ENCODE data around the gene OSBPL5.
"Not testable (repeated sequence)": the region's sequence is repeated elsewhere in the genome, so short reads cannot be mapped to it uniquely, and the experiment has no call there.

The OSBPL5 gene

GRCh38 chr11:3119141-3119821, 45.8 kb downstream of the OSBPL5 start:
- no peaks in the 10 kb centered on the region for H3K4me1 Mint-ChIP-seq (ENCODE audit: low read depth)
- no peak for DNase-seq (ENCODE audit: low spot score)
- peaks cover 4% of the 10 kb centered on the region for H3K36me3 Mint-ChIP-seq (ENCODE audit: low read depth)
- no peak overlapping the region for H3K27ac Mint-ChIP-seq
- H3K4me3 Mint-ChIP-seq, result no peak overlapping the region
- H3K9me3 Mint-ChIP-seq, result peaks cover 12% of the 10 kb centered on the region
- no peaks in the 10 kb centered on the region for H3K27me3 Mint-ChIP-seq (ENCODE audit: low read depth)

DNA sequence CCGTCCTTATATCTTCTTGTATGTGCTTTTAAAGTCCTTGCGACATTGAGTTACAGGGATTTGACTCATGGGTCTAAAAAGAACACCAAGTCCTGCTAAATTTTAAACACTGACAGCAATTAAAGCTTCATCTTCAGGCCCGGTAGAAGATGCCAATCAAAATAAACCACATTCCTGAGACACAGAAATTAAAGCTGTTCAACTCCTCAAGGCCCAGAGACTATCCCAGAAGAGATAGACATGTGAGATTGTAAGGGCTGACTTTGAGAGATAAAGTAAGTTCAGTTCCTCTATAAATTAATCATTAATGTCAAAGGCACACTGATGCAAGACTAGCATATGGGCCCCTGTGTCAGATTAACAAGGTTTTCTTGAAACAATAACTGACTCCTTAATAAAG, 49.8 kb downstream of the OSBPL5 start:
- Mint-ChIP-seq H3K4me1 (ENCODE audit: low read depth) (no peaks in the 10 kb centered on the region), H3K4me3 (no peak overlapping the region), H3K36me3 (ENCODE audit: low read depth) (peaks cover 4% of the 10 kb centered on the region), H3K27me3 (ENCODE audit: low read depth) (no peaks in the 10 kb centered on the region), H3K9me3 (peaks cover 23% of the 10 kb centered on the region), H3K27ac (no peak overlapping the region)
- DNase-seq (ENCODE audit: low spot score), result no peak

DNA sequence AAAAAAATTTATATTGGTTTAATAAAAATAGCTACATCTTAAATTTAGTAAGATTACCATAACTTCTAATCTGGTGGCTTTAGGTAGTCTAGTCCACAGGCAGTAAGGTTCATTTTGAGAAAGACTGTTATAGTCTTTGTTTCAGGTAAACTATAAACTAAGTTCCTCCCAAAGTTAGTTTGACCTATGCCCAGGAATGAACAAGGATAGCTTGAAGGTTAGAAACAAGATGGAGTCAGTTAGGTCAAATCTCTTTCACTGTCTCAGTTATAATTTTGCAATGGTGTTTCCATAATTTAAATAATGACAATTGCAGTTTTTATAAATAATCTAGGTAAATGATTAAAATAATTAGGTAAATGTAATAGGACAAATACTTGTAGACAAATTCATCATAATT, 51.4 kb downstream of the OSBPL5 start:
- H3K4me3 Mint-ChIP-seq; H3K27me3 Mint-ChIP-seq (ENCODE audit: low read depth); H3K36me3 Mint-ChIP-seq (ENCODE audit: low read depth); DNase-seq (ENCODE audit: low spot score); H3K27ac Mint-ChIP-seq; H3K4me1 Mint-ChIP-seq (ENCODE audit: low read depth): not testable (repeated sequence)
- peaks cover 23% of the 10 kb centered on the region for H3K9me3 Mint-ChIP-seq

DNA sequence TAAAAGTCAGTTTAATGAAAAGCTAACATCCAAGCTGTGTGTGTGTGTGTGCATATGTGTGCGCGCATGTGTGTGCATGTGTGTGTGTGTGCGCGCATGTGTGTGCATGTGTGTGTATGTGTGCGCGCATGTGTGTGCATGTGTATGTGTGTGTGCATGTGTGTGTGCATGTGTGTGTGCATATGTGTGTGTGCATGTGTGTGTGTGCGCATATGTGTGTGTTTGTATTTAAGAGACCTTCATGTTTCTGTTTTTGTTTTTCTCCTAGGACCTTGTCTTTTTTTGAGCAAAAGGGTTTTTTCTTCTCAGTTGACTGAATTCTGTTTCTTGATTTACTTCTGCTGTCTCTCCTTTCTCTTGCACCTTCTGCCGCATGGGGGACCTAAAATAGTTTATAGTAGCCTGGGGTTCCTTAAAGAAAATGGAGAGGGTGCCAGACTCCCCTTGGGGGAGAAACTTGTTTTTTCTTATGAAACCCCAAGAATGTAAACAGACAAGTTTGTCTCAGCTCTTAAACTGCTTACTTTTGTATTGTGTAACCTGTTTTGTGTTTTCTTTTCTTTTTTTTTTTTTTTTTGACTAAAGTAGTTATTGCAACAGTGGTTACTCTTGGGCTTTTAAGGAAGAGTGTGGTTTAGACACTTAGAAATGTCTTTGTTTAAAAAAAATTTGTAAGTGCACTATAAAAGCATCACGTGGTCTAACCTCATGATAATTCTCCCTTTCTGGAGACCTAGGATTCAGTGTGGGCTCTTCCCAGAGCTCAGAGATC, 53.0 kb downstream of the OSBPL5 start:
- Mint-ChIP-seq H3K9me3 (peaks cover 23% of the 10 kb centered on the region), H3K27ac (no peak overlapping the region), H3K27me3 (ENCODE audit: low read depth) (no peaks in the 10 kb centered on the region)

DNA sequence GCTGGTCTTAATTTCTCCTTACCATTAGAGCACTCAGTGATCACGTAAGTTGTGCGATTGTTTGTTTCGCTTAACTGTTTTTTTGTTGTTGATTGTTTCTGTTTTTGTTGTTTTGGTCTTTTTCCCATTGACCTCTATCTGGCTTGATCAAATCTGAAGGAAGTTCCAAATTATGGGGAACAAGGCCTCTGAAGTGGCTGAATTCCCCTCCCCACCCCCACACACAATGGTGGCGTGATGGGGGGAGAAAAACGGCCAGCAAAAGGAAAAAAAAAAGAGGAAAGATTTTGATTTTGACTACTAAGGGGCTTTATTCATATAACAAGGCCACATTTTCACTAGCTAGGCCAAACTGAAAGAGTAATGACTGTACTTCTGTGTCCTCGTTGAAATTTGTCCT, 53.6 kb downstream of the OSBPL5 start:
- no peak overlapping the region for H3K4me3 Mint-ChIP-seq

More for the DNA sequence above, 53.0 kb downstream of the OSBPL5 start:
- DNase-seq (ENCODE audit: low spot score), result no peak
- no peak overlapping the region for H3K4me3 Mint-ChIP-seq
- H3K36me3 Mint-ChIP-seq (ENCODE audit: low read depth), result peaks cover 4% of the 10 kb centered on the region
- no peaks in the 10 kb centered on the region for H3K4me1 Mint-ChIP-seq (ENCODE audit: low read depth)

DNA sequence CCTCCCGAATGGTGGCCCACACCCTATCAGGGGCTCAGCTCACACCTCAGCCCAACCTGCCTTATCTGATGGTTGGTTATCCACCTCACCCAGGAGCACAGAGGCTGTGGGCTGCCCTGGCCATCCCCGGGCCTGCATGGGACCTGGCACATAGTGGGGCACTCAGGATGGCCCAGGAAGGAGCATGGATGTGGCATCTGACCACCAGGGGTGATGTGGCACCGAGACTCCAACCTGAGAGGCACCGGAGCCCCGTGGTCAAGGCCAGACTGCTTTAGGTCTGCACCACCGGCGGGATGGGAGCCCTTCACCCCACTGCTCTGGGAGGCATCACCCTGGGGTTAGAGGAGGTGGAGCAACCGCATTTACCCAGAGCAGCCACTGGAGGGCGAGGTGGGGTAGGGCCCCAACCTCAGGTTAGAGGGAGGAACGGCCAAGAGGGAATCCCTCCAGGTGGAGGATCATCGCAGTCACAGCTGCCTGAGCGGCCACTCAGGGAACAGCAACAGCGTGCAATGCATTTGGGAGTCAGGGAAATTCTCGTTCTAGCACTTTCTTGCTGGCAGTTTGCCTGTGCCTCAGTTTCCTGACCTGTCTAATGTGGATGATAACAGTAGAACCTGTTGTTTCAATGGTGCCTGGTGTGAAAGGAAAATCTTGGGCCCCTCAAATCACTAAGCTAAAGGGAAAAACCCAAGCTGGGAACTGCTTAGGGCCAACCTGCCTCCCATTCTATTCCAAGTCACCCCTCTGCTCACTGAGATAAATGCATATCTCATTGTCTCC, 55.0 kb downstream of the OSBPL5 start:
- Mint-ChIP-seq H3K4me3 (no peak overlapping the region), H3K36me3 (ENCODE audit: low read depth) (peaks cover 2% of the 10 kb centered on the region), H3K27ac (no peak overlapping the region), H3K27me3 (ENCODE audit: low read depth) (no peaks in the 10 kb centered on the region), H3K9me3 (peaks cover 16% of the 10 kb centered on the region), H3K4me1 (ENCODE audit: low read depth) (no peaks in the 10 kb centered on the region)
- no peak for DNase-seq (ENCODE audit: low spot score)

More for the DNA sequence above, 53.6 kb downstream of the OSBPL5 start:
- Mint-ChIP-seq H3K27ac (no peak overlapping the region), H3K9me3 (peaks cover 23% of the 10 kb centered on the region), H3K27me3 (ENCODE audit: low read depth) (no peaks in the 10 kb centered on the region), H3K4me1 (ENCODE audit: low read depth) (no peaks in the 10 kb centered on the region), H3K36me3 (ENCODE audit: low read depth) (peaks cover 4% of the 10 kb centered on the region)
- DNase-seq (ENCODE audit: low spot score), result no peak

DNA sequence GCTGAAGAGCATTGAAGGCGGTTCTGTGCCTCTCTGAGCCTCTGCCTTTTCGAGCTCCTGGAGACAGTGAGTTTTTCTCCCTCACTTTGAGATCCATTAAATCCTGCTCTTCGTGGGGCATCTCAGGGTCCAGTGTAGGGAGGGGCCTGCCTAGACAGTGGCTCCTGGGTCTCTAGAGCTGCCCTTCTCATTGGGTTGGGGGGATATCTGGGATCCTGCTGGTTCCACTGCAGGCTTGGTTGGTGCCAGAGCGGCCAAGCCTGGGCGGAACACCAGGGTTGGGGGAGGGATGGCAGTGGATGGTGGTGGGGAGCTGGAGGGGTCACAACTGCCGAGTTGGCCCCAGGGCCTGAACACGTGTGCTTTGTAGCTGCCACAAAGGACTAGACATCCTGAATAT, 55.7 kb downstream of the OSBPL5 start:
- Mint-ChIP-seq H3K27me3 (ENCODE audit: low read depth) (no peaks in the 10 kb centered on the region), H3K36me3 (ENCODE audit: low read depth) (no peaks in the 10 kb centered on the region), H3K9me3 (peaks cover 12% of the 10 kb centered on the region), H3K27ac (no peak overlapping the region), H3K4me3 (no peak overlapping the region), H3K4me1 (ENCODE audit: low read depth) (no peaks in the 10 kb centered on the region)
- DNase-seq (ENCODE audit: low spot score), result no peak

DNA sequence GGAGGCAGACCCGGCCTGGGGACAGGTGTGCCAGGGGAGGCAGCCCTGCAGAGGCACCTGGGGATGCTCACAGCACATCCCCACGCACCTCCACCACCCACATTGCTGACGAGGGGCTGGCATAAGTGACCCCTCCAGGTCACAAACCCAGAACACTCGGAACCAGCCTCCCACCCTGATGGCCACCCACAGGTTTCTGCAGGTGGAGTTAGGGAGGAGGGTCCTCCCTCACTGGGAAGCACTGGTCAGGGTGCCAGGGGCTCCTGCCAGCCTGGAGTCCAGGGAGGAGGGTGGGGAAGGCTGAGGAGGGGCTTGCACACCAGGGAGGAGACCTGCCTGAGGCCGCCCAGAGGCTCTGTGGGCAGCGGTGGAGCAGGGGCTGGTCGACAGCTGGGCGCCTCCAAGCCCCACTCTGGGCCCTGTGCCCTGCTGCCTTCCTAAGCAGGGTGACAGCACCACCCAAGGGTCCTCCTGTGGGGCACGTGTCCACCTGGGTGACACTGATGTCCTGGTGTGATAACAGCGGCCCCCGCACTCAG, 56.9 kb downstream of the OSBPL5 start:
- no peak for DNase-seq (ENCODE audit: low spot score)
- Mint-ChIP-seq H3K4me1 (ENCODE audit: low read depth) (no peaks in the 10 kb centered on the region), H3K27me3 (ENCODE audit: low read depth) (no peaks in the 10 kb centered on the region), H3K9me3 (peaks cover under 1% of the 10 kb centered on the region), H3K4me3 (no peak overlapping the region), H3K36me3 (ENCODE audit: low read depth) (no peaks in the 10 kb centered on the region), H3K27ac (no peak overlapping the region)

GRCh38 chr11:3107608-3108182, 57.4 kb downstream of the OSBPL5 start:
- H3K4me3 Mint-ChIP-seq, result no peak overlapping the region
- no peaks in the 10 kb centered on the region for H3K4me1 Mint-ChIP-seq (ENCODE audit: low read depth)
- no peak overlapping the region for H3K27ac Mint-ChIP-seq
- no peaks in the 10 kb centered on the region for H3K9me3 Mint-ChIP-seq
- DNase-seq (ENCODE audit: low spot score), result no peak
- H3K27me3 Mint-ChIP-seq (ENCODE audit: low read depth), result no peaks in the 10 kb centered on the region
- H3K36me3 Mint-ChIP-seq (ENCODE audit: low read depth), result no peaks in the 10 kb centered on the region

DNA sequence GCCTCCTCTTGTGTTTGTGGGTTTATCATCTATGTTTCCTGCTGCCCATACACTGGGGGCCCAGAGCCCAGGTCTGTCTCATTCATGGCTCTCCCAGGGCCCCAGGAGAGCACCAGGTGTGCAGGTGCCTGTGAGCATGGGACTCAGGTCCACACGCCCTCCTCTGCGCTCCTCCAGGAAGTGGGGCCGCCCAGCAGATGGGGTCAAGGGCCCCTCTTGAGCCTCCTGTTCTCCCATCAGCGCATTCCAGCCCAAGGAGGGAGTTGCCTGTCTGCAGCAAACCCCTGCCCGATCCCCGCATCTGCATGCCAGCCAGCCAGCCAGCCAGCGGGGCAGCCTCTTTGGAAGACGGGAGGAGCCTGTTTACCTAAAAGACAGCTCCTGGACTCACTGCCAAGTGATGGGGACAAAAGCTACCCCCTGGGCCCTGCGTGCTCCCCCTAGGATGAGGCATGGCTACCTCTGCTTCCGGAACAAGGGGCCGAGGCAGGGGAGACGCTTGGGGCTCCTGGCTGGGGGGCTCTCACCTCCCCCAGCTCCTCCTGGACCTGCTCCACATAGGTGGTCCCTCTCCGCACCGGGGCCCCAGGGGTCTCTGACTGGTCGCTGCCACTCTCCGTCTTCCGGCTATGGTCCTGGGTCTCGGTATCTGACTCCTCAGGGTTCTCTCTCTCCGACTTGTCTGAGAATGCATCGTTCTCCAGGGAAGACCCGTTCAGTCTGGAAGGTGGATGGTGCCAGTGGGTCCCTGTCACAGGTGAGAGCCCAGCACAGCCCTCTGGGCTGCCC, 58.2 kb downstream of the OSBPL5 start:
- Mint-ChIP-seq H3K27me3 (ENCODE audit: low read depth) (no peaks in the 10 kb centered on the region), H3K9me3 (no peaks in the 10 kb centered on the region), H3K4me3 (no peak overlapping the region), H3K27ac (no peak overlapping the region), H3K36me3 (ENCODE audit: low read depth) (no peaks in the 10 kb centered on the region), H3K4me1 (ENCODE audit: low read depth) (no peaks in the 10 kb centered on the region)
- no peak for DNase-seq (ENCODE audit: low spot score)

- H3K27me3 Mint-ChIP-seq (ENCODE audit: low read depth), result no peaks in the 10 kb centered on the region
- no peaks in the 10 kb centered on the region for H3K36me3 Mint-ChIP-seq (ENCODE audit: low read depth)
- no peaks in the 10 kb centered on the region for H3K4me1 Mint-ChIP-seq (ENCODE audit: low read depth)
- DNase-seq (ENCODE audit: low spot score), result no peak
- no peak overlapping the region for H3K27ac Mint-ChIP-seq
- no peak overlapping the region for H3K4me3 Mint-ChIP-seq
- no peaks in the 10 kb centered on the region for H3K9me3 Mint-ChIP-seq
Observed at GRCh38 chr11:3105791-3106735, 59.0 kb downstream of the OSBPL5 start.

DNA sequence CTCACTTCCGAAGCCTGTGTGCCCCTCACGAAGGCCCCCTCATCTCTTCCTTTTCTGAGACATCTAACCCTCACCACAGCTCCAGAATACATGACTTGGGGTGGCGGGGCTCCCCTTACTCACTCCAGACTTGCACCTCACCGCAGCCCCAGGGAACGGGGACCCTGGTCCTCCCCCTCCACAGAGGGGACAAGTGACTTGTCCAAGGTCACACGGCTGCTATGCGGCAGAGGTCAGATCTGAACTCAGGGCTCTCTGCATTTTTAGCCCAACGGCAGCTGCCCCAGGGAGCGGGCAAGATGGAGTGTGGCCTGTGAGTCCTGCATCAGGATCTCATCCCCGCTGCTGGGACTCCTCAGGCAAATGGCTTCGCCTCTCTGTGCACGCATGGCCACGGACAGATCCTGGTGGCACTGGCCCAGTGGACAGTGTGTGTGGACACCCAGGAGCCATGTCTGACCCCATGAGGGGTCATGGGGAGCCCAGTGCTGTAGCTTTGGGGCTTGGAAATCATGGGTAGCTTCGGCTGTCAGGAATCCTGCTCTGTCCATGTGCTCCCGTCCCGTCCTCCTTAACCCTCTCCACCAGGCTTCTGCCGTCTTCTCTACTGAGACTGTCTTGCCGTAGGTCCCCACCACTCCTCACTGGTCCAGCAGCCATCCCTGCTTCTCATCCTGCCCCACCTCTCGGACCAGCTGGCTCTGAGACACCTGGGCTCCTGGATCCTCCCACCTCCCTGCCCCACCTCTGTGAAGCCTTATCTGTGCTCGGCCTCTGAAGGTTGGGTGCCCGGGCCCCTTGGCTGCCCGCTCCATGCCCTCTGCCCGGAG, 59.9 kb downstream of the OSBPL5 start:
- Mint-ChIP-seq H3K36me3 (ENCODE audit: low read depth) (no peaks in the 10 kb centered on the region), H3K9me3 (no peaks in the 10 kb centered on the region), H3K4me3 (no peak overlapping the region), H3K27ac (no peak overlapping the region), H3K27me3 (ENCODE audit: low read depth) (no peaks in the 10 kb centered on the region), H3K4me1 (ENCODE audit: low read depth) (no peaks in the 10 kb centered on the region)
- DNase-seq (ENCODE audit: low spot score), result no peak

All from T-helper 2 cell treated with Interferon-gamma antibody and Interleukin-4, amounts not matched to agents 5 μg/mL and 100 μg/mL, for 36 hours (primary cell).